HEK293 (cell line): ENCODE measurements around the gene WDCP.

Experiments used
- CTCF ChIA-PET: fragments of 350-600 bp; formaldehyde crosslinking; extraction: SDS; loops from one replicate; lab custom pipeline; 2021; ENCODE audit warnings: antibody characterized with exemption; lab: Yijun Ruan, JAX
- POLR2A ChIA-PET: fragments of 300-600 bp; formaldehyde crosslinking; extraction: SDS; loops from one replicate; lab custom pipeline; 2020; ENCODE audit warnings: antibody characterized with exemption, inconsistent platforms; lab: Yijun Ruan, JAX
- H3K27ac ChIP-seq: fragments of 200-500 bp; sonication (Bioruptor generic); 2 replicates; pipeline ENCODE4 v1.5.1; 2014; ENCODE audit warnings: low read depth, low read length, control low read depth, inconsistent platforms; ENCODE audit errors: extremely low read depth
- H3K36me3 ChIP-seq, 2 experiments: fragments of 200-500 bp in 1 of 2; sonication (Bioruptor generic) in 1 of 2; 1 replicate in 1 of 2; 2 replicates in 1 of 2; pipeline ENCODE4 v1.5.1; 2014 to 2017; ENCODE audit warnings: inconsistent platforms in 2 of 2, low read length in 2 of 2; ENCODE audit not compliant: control insufficient read depth in 2 of 2, insufficient read depth in 1 of 2
- H3K4me1 ChIP-seq: fragments of 200-500 bp; sonication (Bioruptor generic); 2 replicates; pipeline ENCODE4 v1.5.1; 2014; ENCODE audit warnings: mild to moderate bottlenecking, low read length, inconsistent platforms; ENCODE audit not compliant: control insufficient read depth, insufficient read depth
- H3K4me3 ChIP-seq: 2 replicates; pipeline ENCODE4 v1.5.1; 2011; ENCODE audit warnings: low read depth, mild to moderate bottlenecking, control low read depth, low read length, moderate library complexity
- H3K9me3 ChIP-seq: fragments of 200-500 bp; sonication (Bioruptor generic); 2 replicates; pipeline ENCODE4 v1.5.1; 2014; ENCODE audit warnings: low read depth, low read length, inconsistent platforms; ENCODE audit not compliant: control insufficient read depth, insufficient read depth
- CTCF ChIP-seq: fragments of 450-650 bp; formaldehyde crosslinking; IDR thresholded peaks from 2 replicates; pipeline ENCODE4 v1.5.1; 2016; ENCODE audit warnings: missing biosample characterization, missing genetic modification characterization
- GFI1B ChIP-seq: fragments of 450-650 bp; formaldehyde crosslinking; IDR thresholded peaks from 2 replicates; pipeline ENCODE4 v1.5.1; 2016; ENCODE audit warnings: missing biosample characterization, missing genetic modification characterization
- KLF1 ChIP-seq: fragments of 450-650 bp; formaldehyde crosslinking; IDR thresholded peaks from 2 replicates; pipeline ENCODE4 v1.5.1; 2016; ENCODE audit warnings: missing biosample characterization, missing genetic modification characterization
- KLF7 ChIP-seq: fragments of 450-650 bp; formaldehyde crosslinking; IDR thresholded peaks from 2 replicates; pipeline ENCODE4 v1.5.1; 2016; ENCODE audit warnings: missing biosample characterization, missing genetic modification characterization, borderline replicate concordance
- KLF8 ChIP-seq: fragments of 450-650 bp; formaldehyde crosslinking; IDR thresholded peaks from 2 replicates; pipeline ENCODE4 v1.5.1; 2016; ENCODE audit warnings: missing biosample characterization, missing genetic modification characterization
- KLF9 ChIP-seq: fragments of 450-650 bp; formaldehyde crosslinking; IDR thresholded peaks from 2 replicates; pipeline ENCODE4 v1.5.1; 2016; ENCODE audit warnings: missing biosample characterization, missing genetic modification characterization, low read depth
- OVOL3 ChIP-seq: fragments of 450-650 bp; formaldehyde crosslinking; IDR thresholded peaks from 2 replicates; pipeline ENCODE4 v1.5.1; 2016; ENCODE audit warnings: missing biosample characterization, missing genetic modification characterization
- PRDM6 ChIP-seq: fragments of 450-650 bp; formaldehyde crosslinking; IDR thresholded peaks from 2 replicates; pipeline ENCODE4 v1.5.1; 2017; ENCODE audit warnings: missing biosample characterization, missing genetic modification characterization
- SP2 ChIP-seq: fragments of 450-650 bp; formaldehyde crosslinking; IDR thresholded peaks from 2 replicates; pipeline ENCODE4 v1.5.1; 2016; ENCODE audit warnings: missing biosample characterization, missing genetic modification characterization
- SP3 ChIP-seq: fragments of 450-650 bp; formaldehyde crosslinking; IDR thresholded peaks from 2 replicates; pipeline ENCODE4 v1.5.1; 2016; ENCODE audit warnings: missing biosample characterization, missing genetic modification characterization
- ZBTB17 ChIP-seq: fragments of 450-650 bp; formaldehyde crosslinking; IDR thresholded peaks from 2 replicates; pipeline ENCODE4 v1.5.1; 2016; ENCODE audit warnings: missing biosample characterization, missing genetic modification characterization
- ZFP69B ChIP-seq: fragments of 450-650 bp; formaldehyde crosslinking; IDR thresholded peaks from 2 replicates; pipeline ENCODE4 v1.5.1; 2016; ENCODE audit warnings: missing biosample characterization, missing genetic modification characterization
- ZNF169 ChIP-seq: fragments of 450-650 bp; formaldehyde crosslinking; IDR thresholded peaks from 2 replicates; pipeline ENCODE4 v1.5.1; 2016; ENCODE audit warnings: missing biosample characterization, missing genetic modification characterization
- ZNF174 ChIP-seq: fragments of 450-650 bp; formaldehyde crosslinking; IDR thresholded peaks from 2 replicates; pipeline ENCODE4 v1.5.0; 2017; ENCODE audit warnings: missing biosample characterization, mild to moderate bottlenecking, missing genetic modification characterization
- ZNF184 ChIP-seq: fragments of 450-650 bp; IDR thresholded peaks from 2 replicates; pipeline ENCODE4 v1.5.1; 2018; ENCODE audit warnings: missing biosample characterization, mild to moderate bottlenecking, missing genetic modification characterization
- ZNF354C ChIP-seq: fragments of 450-650 bp; formaldehyde crosslinking; IDR thresholded peaks from 2 replicates; pipeline ENCODE4 v1.5.1; 2016; ENCODE audit warnings: missing biosample characterization, missing genetic modification characterization, low read depth, borderline replicate concordance
- ZNF416 ChIP-seq: fragments of 450-650 bp; formaldehyde crosslinking; IDR thresholded peaks from 2 replicates; pipeline ENCODE4 v1.5.1; 2016; ENCODE audit warnings: missing biosample characterization, missing genetic modification characterization
- ZNF510 ChIP-seq: fragments of 450-650 bp; formaldehyde crosslinking; IDR thresholded peaks from 2 replicates; pipeline ENCODE4 v1.5.1; 2018; ENCODE audit warnings: mild to moderate bottlenecking, missing genetic modification characterization, missing biosample characterization; ENCODE audit not compliant: insufficient replicate concordance
- ZNF660 ChIP-seq: fragments of 450-650 bp; IDR thresholded peaks from 2 replicates; pipeline ENCODE4 v1.5.1; 2018; ENCODE audit warnings: missing biosample characterization, mild to moderate bottlenecking, missing genetic modification characterization
- TF ChIP-seq, protein P1 (sequence below): fragments of 450-650 bp; formaldehyde crosslinking; IDR thresholded peaks from 2 replicates; pipeline ENCODE4 v1.5.1; 2016; ENCODE audit warnings: missing biosample characterization, missing genetic modification characterization
- TF ChIP-seq, protein P2 (sequence below): fragments of 450-650 bp; formaldehyde crosslinking; conservative IDR thresholded peaks from 2 replicates; pipeline ENCODE4 v1.5.1; 2016; ENCODE audit warnings: low read depth, missing biosample characterization, missing genetic modification characterization

Gene WDCP

GRCh38 chr2:24049485-24050021, 2.4 kb upstream of the WDCP start, which contains the start of gene FKBP1B:
FKBP1B (plus strand) TSS chr2:24049741; CDS start chr2:24049850, 109 bp downstream.
- ChIA-PET POLR2A (interaction anchor here (0.8 to 3.6 kb wide), 5 partner anchors 10 to 122 kb away, joined by 4 to 20 read pairs (median 7); partner anchors contain the start of genes ATAD2B and SF3B6), CTCF (interaction anchor here (0.5 to 2.0 kb wide), 4 partner anchors 12 to 226 kb away, joined by 3 to 6 read pairs (median 4); partner anchors contain the start of gene TP53I3)
- Histone ChIP-seq H3K36me3 (peaks cover 0 to 10% of the 10 kb centered on the region in 2 experiments; a peak in 1 of 3 replicates), H3K9me3 (no peaks in the 10 kb centered on the region), H3K4me3 (peak within 1 kb of the TSS; percentile 79), H3K27ac (peak within 1 kb of the TSS; percentile 66; the same call in 1 of the 2 replicates), H3K4me1 (peaks cover 9% of the 10 kb centered on the region; the same call in 1 of the 2 replicates)
- no peak for TF ChIP-seq GFI1B (tag by site-specific recombination)
- TF ChIP-seq ZNF416 (tag by site-specific recombination) = no peak
- TF ChIP-seq ZNF174 (tag by site-specific recombination) = no peak
- no peak for TF ChIP-seq PRDM6 (tag by site-specific recombination)
- no peak for TF ChIP-seq ZNF354C (tag by site-specific recombination)
- TF ChIP-seq KLF7 (tag by site-specific recombination) = 0 out of 2 replicates have a peak, but pooled peaks have one; percentile 38
- TF ChIP-seq OVOL3 (tag by site-specific recombination) = no peak
- TF ChIP-seq CTCF (tag by site-specific recombination) = no peak
- TF ChIP-seq ZNF184 (tag by site-specific recombination) = no peak
- TF ChIP-seq ZNF169 = no peak
- peak; percentile 80 for TF ChIP-seq SP3 (tag by site-specific recombination)
- TF ChIP-seq KLF9 (tag by site-specific recombination) = 0 out of 2 replicates have a peak, but pooled peaks have one; percentile 37
- TF ChIP-seq ZFP69B (tag by site-specific recombination) = 0 out of 2 replicates have a peak, but pooled peaks have one; percentile 15
- TF ChIP-seq KLF1 (tag by site-specific recombination) = peak; percentile 74
- TF ChIP-seq ZNF510 (tag by site-specific recombination) = no peak
- TF ChIP-seq SP2 (tag by site-specific recombination) = peak; percentile 34; the same call in 1 of the 2 replicates
- TF ChIP-seq, protein P1, sequence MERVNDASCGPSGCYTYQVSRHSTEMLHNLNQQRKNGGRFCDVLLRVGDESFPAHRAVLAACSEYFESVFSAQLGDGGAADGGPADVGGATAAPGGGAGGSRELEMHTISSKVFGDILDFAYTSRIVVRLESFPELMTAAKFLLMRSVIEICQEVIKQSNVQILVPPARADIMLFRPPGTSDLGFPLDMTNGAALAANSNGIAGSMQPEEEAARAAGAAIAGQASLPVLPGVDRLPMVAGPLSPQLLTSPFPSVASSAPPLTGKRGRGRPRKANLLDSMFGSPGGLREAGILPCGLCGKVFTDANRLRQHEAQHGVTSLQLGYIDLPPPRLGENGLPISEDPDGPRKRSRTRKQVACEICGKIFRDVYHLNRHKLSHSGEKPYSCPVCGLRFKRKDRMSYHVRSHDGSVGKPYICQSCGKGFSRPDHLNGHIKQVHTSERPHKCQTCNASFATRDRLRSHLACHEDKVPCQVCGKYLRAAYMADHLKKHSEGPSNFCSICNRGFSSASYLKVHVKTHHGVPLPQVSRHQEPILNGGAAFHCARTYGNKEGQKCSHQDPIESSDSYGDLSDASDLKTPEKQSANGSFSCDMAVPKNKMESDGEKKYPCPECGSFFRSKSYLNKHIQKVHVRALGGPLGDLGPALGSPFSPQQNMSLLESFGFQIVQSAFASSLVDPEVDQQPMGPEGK (tag by site-specific recombination) = peak; percentile 34; the same call in 1 of the 2 replicates
- TF ChIP-seq ZBTB17 = peak; percentile 63; the same call in 1 of the 2 replicates
- TF ChIP-seq ZNF660 (tag by site-specific recombination) = 0 out of 2 replicates have a peak, but pooled peaks have one; percentile 30
- TF ChIP-seq KLF8 = peak; percentile 30; the same call in 1 of the 2 replicates
- TF ChIP-seq, protein P2, sequence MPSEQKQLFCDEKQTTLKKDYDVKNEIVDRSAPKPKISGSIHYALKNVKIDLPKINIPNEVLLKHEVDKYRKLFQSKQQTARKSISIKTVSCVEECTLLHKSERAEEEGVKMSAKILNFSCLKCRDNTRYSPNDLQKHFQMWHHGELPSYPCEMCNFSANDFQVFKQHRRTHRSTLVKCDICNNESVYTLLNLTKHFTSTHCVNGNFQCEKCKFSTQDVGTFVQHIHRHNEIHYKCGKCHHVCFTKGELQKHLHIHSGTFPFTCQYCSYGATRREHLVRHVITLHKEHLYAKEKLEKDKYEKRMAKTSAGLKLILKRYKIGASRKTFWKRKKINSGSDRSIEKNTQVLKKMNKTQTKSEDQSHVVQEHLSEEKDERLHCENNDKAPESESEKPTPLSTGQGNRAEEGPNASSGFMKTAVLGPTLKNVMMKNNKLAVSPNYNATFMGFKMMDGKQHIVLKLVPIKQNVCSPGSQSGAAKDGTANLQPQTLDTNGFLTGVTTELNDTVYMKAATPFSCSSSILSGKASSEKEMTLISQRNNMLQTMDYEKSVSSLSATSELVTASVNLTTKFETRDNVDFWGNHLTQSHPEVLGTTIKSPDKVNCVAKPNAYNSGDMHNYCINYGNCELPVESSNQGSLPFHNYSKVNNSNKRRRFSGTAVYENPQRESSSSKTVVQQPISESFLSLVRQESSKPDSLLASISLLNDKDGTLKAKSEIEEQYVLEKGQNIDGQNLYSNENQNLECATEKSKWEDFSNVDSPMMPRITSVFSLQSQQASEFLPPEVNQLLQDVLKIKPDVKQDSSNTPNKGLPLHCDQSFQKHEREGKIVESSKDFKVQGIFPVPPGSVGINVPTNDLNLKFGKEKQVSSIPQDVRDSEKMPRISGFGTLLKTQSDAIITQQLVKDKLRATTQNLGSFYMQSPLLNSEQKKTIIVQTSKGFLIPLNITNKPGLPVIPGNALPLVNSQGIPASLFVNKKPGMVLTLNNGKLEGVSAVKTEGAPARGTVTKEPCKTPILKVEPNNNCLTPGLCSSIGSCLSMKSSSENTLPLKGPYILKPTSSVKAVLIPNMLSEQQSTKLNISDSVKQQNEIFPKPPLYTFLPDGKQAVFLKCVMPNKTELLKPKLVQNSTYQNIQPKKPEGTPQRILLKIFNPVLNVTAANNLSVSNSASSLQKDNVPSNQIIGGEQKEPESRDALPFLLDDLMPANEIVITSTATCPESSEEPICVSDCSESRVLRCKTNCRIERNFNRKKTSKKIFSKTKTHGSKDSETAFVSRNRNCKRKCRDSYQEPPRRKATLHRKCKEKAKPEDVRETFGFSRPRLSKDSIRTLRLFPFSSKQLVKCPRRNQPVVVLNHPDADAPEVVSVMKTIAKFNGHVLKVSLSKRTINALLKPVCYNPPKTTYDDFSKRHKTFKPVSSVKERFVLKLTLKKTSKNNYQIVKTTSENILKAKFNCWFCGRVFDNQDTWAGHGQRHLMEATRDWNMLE (tag by site-specific recombination) = no peak
